SK-N-SH (cell line): ENCODE results near the gene VRK2. TPM values are rescaled to one million over a fixed set of nuclear protein-coding genes. Genes with fewer than 3 reads are reported as not detected.

Source experiments
- CTCF ChIA-PET: fragments of 300-600, 350-600 bp; formaldehyde crosslinking; extraction: SDS; loops from one replicate; lab custom pipeline; 2021; lab: Yijun Ruan, JAX
- POLR2A ChIA-PET: fragments of 350-600 bp; sonication (Branson Sonifier 250); formaldehyde crosslinking; extraction: SDS; loops from one replicate; lab custom pipeline; 2020; ENCODE audit warnings: antibody characterized with exemption, inconsistent platforms; lab: Yijun Ruan, JAX
- DNase-seq: peaks from one replicate; pipeline ENCODE4 v3.0.0; 2012
- H2AFZ ChIP-seq: fragments of 200-600 bp; sonication (generic); 2 replicates; pipeline ENCODE4 v1.8.1; 2016; ENCODE audit warnings: antibody characterized with exemption, mild to moderate bottlenecking, low read depth
- H3F3A ChIP-seq: fragments of 200-600 bp; sonication (generic); replicated peaks from 2 replicates; pipeline ENCODE3; 2016; ENCODE audit warnings: antibody characterized with exemption, mild to moderate bottlenecking; ENCODE audit not compliant: insufficient read depth
- H3K27ac ChIP-seq, 2 experiments: fragments of 200-500 bp in 1 of 2; fragments of 200-600 bp in 1 of 2; sonication (Bioruptor generic) in 1 of 2; sonication (generic), shearing (Covaris generic) in 1 of 2; 2 replicates each; pipeline versions ENCODE4 v1.5.1 to v1.6.1; 2014 to 2016; ENCODE audit warnings: low read depth in 2 of 2, inconsistent platforms in 1 of 2, low read length in 1 of 2, mild to moderate bottlenecking in 1 of 2, mixed read lengths in 1 of 2
- H3K27me3 ChIP-seq: fragments of 200-600 bp; sonication (generic), shearing (Covaris generic); 2 replicates; pipeline ENCODE4 v1.6.1; 2016; ENCODE audit warnings: mixed run types; ENCODE audit not compliant: insufficient read depth
- H3K36me3 ChIP-seq, 2 experiments: fragments of 200-500 bp in 1 of 2; fragments of 200-600 bp in 1 of 2; sonication (Bioruptor generic) in 1 of 2; sonication (generic) in 1 of 2; replicated peaks in 1 of 2; 2 replicates each; pipeline versions ENCODE3 to v1.5.1; 2014 to 2016; ENCODE audit warnings: low read length in 1 of 2, mild to moderate bottlenecking in 1 of 2; ENCODE audit not compliant: insufficient read depth in 2 of 2, control insufficient read depth in 1 of 2
- H3K4me1 ChIP-seq, 2 experiments: fragments of 200-500 bp in 1 of 2; fragments of 200-600 bp in 1 of 2; sonication (Bioruptor generic) in 1 of 2; sonication (generic), shearing (Covaris generic) in 1 of 2; 2 replicates each; pipeline versions ENCODE4 v1.5.1 to v1.6.1; 2014 to 2016; ENCODE audit warnings: low read depth in 1 of 2, low read length in 1 of 2, mixed run types in 1 of 2; ENCODE audit not compliant: insufficient read depth in 2 of 2, control insufficient read depth in 1 of 2
- H3K4me2 ChIP-seq: fragments of 200-600 bp; sonication (generic), shearing (Covaris generic); 2 replicates; pipeline ENCODE4 v1.6.1; 2017; ENCODE audit warnings: mixed run types
- H3K4me3 ChIP-seq, 2 experiments: fragments of 200-500 bp in 1 of 2; fragments of 200-600 bp in 1 of 2; sonication (Bioruptor generic) in 1 of 2; sonication (generic), shearing (Covaris generic) in 1 of 2; 2 replicates each; pipeline versions ENCODE4 v1.5.1 to v1.8.1; 2014 to 2016; ENCODE audit warnings: low read depth in 2 of 2, inconsistent platforms in 1 of 2, low read length in 1 of 2, mild to moderate bottlenecking in 1 of 2, mixed read lengths in 1 of 2, moderate library complexity in 1 of 2
- H3K79me2 ChIP-seq: fragments of 200-600 bp; sonication (generic); 2 replicates; pipeline ENCODE4 v1.8.1; 2017; ENCODE audit warnings: mild to moderate bottlenecking; ENCODE audit not compliant: insufficient read depth
- H3K9ac ChIP-seq: fragments of 200-600 bp; sonication (generic); 2 replicates; pipeline ENCODE4 v1.6.1; 2017; ENCODE audit warnings: mixed run types
- H3K9me2 ChIP-seq: fragments of 200-600 bp; sonication (generic); 2 replicates; pipeline ENCODE4 v1.6.1; 2017; ENCODE audit warnings: mixed run types
- H3K9me3 ChIP-seq: fragments of 200-600 bp; sonication (generic); 2 replicates; pipeline ENCODE4 v1.6.1; 2017; ENCODE audit warnings: mixed run types, mild to moderate bottlenecking, moderate library complexity
- H4K20me1 ChIP-seq: fragments of 200-600 bp; sonication (generic); 2 replicates; pipeline ENCODE4 v1.6.1; 2017; ENCODE audit warnings: mild to moderate bottlenecking, mixed run types; ENCODE audit not compliant: insufficient read depth
- EP300 ChIP-seq, 2 experiments: IDR thresholded peaks; 2 replicates each; pipeline versions ENCODE4 v1.4.0 to v1.6.1; 2012; ENCODE audit warnings: borderline replicate concordance in 1 of 2, low read depth in 1 of 2, low read length in 1 of 2
- GABPA ChIP-seq: IDR thresholded peaks from 2 replicates; pipeline ENCODE4 v1.4.0; 2012; ENCODE audit warnings: low read depth, mild to moderate bottlenecking
- MAX ChIP-seq: IDR thresholded peaks from 2 replicates; pipeline ENCODE4 v1.4.0; 2012; ENCODE audit warnings: low read depth
- MEF2A ChIP-seq: IDR thresholded peaks from 2 replicates; pipeline ENCODE4 v1.4.0; 2012; ENCODE audit warnings: low read depth, borderline replicate concordance
- NRF1 ChIP-seq: IDR thresholded peaks from 2 replicates; pipeline ENCODE4 v1.6.1; 2012; ENCODE audit warnings: low read depth, mild to moderate bottlenecking, low read length
- PBX3 ChIP-seq: IDR thresholded peaks from 2 replicates; pipeline ENCODE4; 2012
- RCOR1 ChIP-seq: fragments of 150-350 bp; IDR thresholded peaks from 2 replicates; pipeline ENCODE4 v1.6.1; 2017; ENCODE audit warnings: antibody characterized with exemption, low read length
- RFX5 ChIP-seq: IDR thresholded peaks from 2 replicates; pipeline ENCODE4 v1.6.1; 2012; ENCODE audit warnings: mild to moderate bottlenecking, improper control_type of control experiment, low read length
- TAF1 ChIP-seq: IDR thresholded peaks from 2 replicates; pipeline ENCODE4 v1.6.1; 2012; ENCODE audit warnings: low read depth, mild to moderate bottlenecking, low read length, moderate library complexity, borderline replicate concordance
- TEAD4 ChIP-seq: IDR thresholded peaks from 2 replicates; pipeline ENCODE4 v1.4.0; 2012; ENCODE audit warnings: mild to moderate bottlenecking, borderline replicate concordance; ENCODE audit not compliant: insufficient read depth
- WGBS: methylation state at CpG from one replicate; pipeline ENCODE4 v1.1.6; 2017; ENCODE audit warnings: low lambda C conversion rate; 5-methylcytosine and 5-hydroxymethylcytosine counted together
- polyA plus RNA-seq, 3 experiments: library from polyadenylated mRNA; depleted of rRNA; stranded (reverse); fragments of >200 nt; gene quantifications; 2 replicates each; pipeline ENCODE4 v1.2.3, GENCODE V29; 2012
- TF ChIP-seq, protein P1 (sequence below): IDR thresholded peaks from 2 replicates; pipeline ENCODE4 v1.4.0; 2012; ENCODE audit warnings: low read depth, borderline replicate concordance
- TF ChIP-seq, protein P2 (sequence below): fragments of 150-350 bp; IDR thresholded peaks from 2 replicates; pipeline ENCODE4 v1.6.1; 2017; ENCODE audit warnings: antibody characterized with exemption, low read length, low read depth, borderline replicate concordance
- TF ChIP-seq, protein P3 (sequence below): fragments of 200-600 bp; sonication (generic); IDR thresholded peaks from 2 replicates; pipeline ENCODE4 v1.6.1; 2017; ENCODE audit warnings: antibody characterized with exemption, mild to moderate bottlenecking, moderate library complexity

The VRK2 gene
- polyA plus RNA-seq, 1 of the 3 experiments (the other 2 are of a cell fraction) = not detected

GRCh38 chr2:58046335-58046584, 346 bp upstream of the VRK2 start:
- Histone ChIP-seq H3K27me3 (no peaks in the 10 kb centered on the region), H4K20me1 (no peaks in the 10 kb centered on the region), H3K36me3 (no peaks in the 10 kb centered on the region), H3K4me3 (no peak overlapping the region), H3K79me2 (no peaks in the 10 kb centered on the region), H2AFZ (no peak overlapping the region), H3K9me2 (no peaks in the 10 kb centered on the region), H3K9ac (no peak overlapping the region), H3K9me3 (no peaks in the 10 kb centered on the region), H3F3A (peaks cover 18% of the 10 kb centered on the region), H3K4me1 (peaks cover 0 to 11% of the 10 kb centered on the region in 2 experiments; a peak in 1 of 4 replicates), H3K4me2 (no peak overlapping the region), H3K27ac (no peak overlapping the region)
- ChIA-PET CTCF (no interaction called here), POLR2A (no interaction called here)
- WGBS = 83% methylated on average over 14 of the region's 14 CpGs
- no peak for DNase-seq
- TF ChIP-seq MAX (no peak), GABPA (no peak), RCOR1 (no peak), TAF1 (no peak), MEF2A (no peak), EP300 (IDR thresholded peaks at IDR 0.05; ENCODE audit: borderline replicate concordance in 1 of 2, low read depth in 1 of 2, low read length in 1 of 2) (no peak), RFX5 (no peak), TEAD4 (no peak), PBX3 (no peak), NRF1 (no peak)
- TF ChIP-seq, protein P1, sequence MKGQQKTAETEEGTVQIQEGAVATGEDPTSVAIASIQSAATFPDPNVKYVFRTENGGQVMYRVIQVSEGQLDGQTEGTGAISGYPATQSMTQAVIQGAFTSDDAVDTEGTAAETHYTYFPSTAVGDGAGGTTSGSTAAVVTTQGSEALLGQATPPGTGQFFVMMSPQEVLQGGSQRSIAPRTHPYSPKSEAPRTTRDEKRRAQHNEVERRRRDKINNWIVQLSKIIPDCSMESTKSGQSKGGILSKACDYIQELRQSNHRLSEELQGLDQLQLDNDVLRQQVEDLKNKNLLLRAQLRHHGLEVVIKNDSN = no peak
- TF ChIP-seq, protein P2, sequence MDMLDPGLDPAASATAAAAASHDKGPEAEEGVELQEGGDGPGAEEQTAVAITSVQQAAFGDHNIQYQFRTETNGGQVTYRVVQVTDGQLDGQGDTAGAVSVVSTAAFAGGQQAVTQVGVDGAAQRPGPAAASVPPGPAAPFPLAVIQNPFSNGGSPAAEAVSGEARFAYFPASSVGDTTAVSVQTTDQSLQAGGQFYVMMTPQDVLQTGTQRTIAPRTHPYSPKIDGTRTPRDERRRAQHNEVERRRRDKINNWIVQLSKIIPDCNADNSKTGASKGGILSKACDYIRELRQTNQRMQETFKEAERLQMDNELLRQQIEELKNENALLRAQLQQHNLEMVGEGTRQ = no peak
- TF ChIP-seq, protein P3, sequence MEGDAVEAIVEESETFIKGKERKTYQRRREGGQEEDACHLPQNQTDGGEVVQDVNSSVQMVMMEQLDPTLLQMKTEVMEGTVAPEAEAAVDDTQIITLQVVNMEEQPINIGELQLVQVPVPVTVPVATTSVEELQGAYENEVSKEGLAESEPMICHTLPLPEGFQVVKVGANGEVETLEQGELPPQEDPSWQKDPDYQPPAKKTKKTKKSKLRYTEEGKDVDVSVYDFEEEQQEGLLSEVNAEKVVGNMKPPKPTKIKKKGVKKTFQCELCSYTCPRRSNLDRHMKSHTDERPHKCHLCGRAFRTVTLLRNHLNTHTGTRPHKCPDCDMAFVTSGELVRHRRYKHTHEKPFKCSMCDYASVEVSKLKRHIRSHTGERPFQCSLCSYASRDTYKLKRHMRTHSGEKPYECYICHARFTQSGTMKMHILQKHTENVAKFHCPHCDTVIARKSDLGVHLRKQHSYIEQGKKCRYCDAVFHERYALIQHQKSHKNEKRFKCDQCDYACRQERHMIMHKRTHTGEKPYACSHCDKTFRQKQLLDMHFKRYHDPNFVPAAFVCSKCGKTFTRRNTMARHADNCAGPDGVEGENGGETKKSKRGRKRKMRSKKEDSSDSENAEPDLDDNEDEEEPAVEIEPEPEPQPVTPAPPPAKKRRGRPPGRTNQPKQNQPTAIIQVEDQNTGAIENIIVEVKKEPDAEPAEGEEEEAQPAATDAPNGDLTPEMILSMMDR = no peak
